Right lobe of liver (tissue), 4 donors: Measurements from ENCODE around the gene SRRM3.

Experiments used
- CTCF ChIP-seq, 4 donors: fragments of 200-600 bp in 3 of 4; fragments of 450-650 bp in 1 of 4; IDR thresholded peaks; one replicate each; pipeline versions ENCODE4 v1.5.1 to v1.8.0; 2016 to 2022; ENCODE audit warnings: antibody characterized with exemption in 4 of 4, mild to moderate bottlenecking in 2 of 4
- POLR2A ChIP-seq: fragments of 450-650 bp; IDR thresholded peaks from one replicate; pipeline ENCODE4 v1.6.1; 2017; ENCODE audit warnings: antibody characterized with exemption, mild to moderate bottlenecking
- donor health status: DM: no; HTN: no; CAD: no.
- donor health status: DM: no; HTN: no; CAD: no.
- donor health status: DM: no; HTN: yes; CAD: no.

GRCh38 chr7:76233538-76234281 is 32.0 kb downstream of the SRRM3 start:
- TF ChIP-seq CTCF (IDR thresholded peaks at IDR 0.05): no peak
- TF ChIP-seq POLR2A: no peak
